Measurements from ENCODE around the gene CHD8. TPM values are rescaled to one million over a fixed set of nuclear protein-coding genes. Genes with fewer than 3 reads are reported as not detected.

CHD8 gene
- total RNA-seq, 1 experiment from 2014 or later, result 133 TPM

GRCh38 chr14:21501568-21501967 is 45.6 kb upstream of the CHD8 start:
- TF ChIP-seq, protein P1, sequence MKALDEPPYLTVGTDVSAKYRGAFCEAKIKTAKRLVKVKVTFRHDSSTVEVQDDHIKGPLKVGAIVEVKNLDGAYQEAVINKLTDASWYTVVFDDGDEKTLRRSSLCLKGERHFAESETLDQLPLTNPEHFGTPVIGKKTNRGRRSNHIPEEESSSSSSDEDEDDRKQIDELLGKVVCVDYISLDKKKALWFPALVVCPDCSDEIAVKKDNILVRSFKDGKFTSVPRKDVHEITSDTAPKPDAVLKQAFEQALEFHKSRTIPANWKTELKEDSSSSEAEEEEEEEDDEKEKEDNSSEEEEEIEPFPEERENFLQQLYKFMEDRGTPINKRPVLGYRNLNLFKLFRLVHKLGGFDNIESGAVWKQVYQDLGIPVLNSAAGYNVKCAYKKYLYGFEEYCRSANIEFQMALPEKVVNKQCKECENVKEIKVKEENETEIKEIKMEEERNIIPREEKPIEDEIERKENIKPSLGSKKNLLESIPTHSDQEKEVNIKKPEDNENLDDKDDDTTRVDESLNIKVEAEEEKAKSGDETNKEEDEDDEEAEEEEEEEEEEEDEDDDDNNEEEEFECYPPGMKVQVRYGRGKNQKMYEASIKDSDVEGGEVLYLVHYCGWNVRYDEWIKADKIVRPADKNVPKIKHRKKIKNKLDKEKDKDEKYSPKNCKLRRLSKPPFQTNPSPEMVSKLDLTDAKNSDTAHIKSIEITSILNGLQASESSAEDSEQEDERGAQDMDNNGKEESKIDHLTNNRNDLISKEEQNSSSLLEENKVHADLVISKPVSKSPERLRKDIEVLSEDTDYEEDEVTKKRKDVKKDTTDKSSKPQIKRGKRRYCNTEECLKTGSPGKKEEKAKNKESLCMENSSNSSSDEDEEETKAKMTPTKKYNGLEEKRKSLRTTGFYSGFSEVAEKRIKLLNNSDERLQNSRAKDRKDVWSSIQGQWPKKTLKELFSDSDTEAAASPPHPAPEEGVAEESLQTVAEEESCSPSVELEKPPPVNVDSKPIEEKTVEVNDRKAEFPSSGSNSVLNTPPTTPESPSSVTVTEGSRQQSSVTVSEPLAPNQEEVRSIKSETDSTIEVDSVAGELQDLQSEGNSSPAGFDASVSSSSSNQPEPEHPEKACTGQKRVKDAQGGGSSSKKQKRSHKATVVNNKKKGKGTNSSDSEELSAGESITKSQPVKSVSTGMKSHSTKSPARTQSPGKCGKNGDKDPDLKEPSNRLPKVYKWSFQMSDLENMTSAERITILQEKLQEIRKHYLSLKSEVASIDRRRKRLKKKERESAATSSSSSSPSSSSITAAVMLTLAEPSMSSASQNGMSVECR (CRISPR knock-in tag; IDR thresholded peaks at IDR 0.05; ENCODE audit: borderline replicate concordance), result no peak
- TF ChIP-seq ERG (CRISPR knock-in tag; IDR thresholded peaks at IDR 0.05), result no peak
- ATAC-seq (no peak), DNase-seq (ENCODE audit: low spot score) (no peak)
- CTCF ChIA-PET, result interaction anchor here (1.1 to 2.7 kb wide), 3 partner anchors 10 to 56 kb away, joined by 4 to 10 read pairs (median 5); partner anchors contain the start of genes METTL3 and SALL2
- Mint-ChIP-seq H3K27ac (peak overlapping the region; percentile 24; the same call in 1 of the 2 replicates), H3K4me3 (no peak overlapping the region), H3K4me1 (peaks cover 31% of the 10 kb centered on the region), H3K9me3 (no peaks in the 10 kb centered on the region), H3K36me3 (peaks cover 66% of the 10 kb centered on the region), H3K27me3 (ENCODE audit: low read depth) (no peaks in the 10 kb centered on the region)
- POLR2A ChIA-PET, result interaction anchor here (1.1 kb wide), 2 partner anchors 10 to 25 kb away, joined by 3 read pairs; partner anchors contain the start of genes METTL3 and SALL2

GRCh38 chr14:21498540-21499526 is 42.9 kb upstream of the CHD8 start:
- H3K36me3 Mint-ChIP-seq, result peaks cover 86% of the 10 kb centered on the region
- POLR2A ChIA-PET, result interaction anchor here (1.0 to 2.5 kb wide), 5 partner anchors 12 to 60 kb away, joined by 3 to 13 read pairs (median 4); partner anchors contain the start of genes CHD8, METTL3 and SALL2

More at GRCh38 chr14:21498540-21499526, 42.9 kb upstream of the CHD8 start:
- CTCF ChIA-PET, result interaction anchor here (0.6 to 3.6 kb wide), 24 partner anchors 8 to 250 kb away, joined by 3 to 47 read pairs (median 4); partner anchors contain the start of genes METTL3, RAB2B, SALL2 and SUPT16H
- peak; percentile 65 for ATAC-seq
- no peak for DNase-seq (ENCODE audit: low spot score)
- peak overlapping the region; percentile 59 for H3K27ac Mint-ChIP-seq
- H3K27me3 Mint-ChIP-seq (ENCODE audit: low read depth), result no peaks in the 10 kb centered on the region
- no peak overlapping the region for H3K4me3 Mint-ChIP-seq
- TF ChIP-seq E2F5 (CRISPR knock-in tag; IDR thresholded peaks at IDR 0.05), result no peak
- no peak for TF ChIP-seq TCF7 (CRISPR knock-in tag; IDR thresholded peaks at IDR 0.05; ENCODE audit: low read depth)
- TF ChIP-seq, protein P2, sequence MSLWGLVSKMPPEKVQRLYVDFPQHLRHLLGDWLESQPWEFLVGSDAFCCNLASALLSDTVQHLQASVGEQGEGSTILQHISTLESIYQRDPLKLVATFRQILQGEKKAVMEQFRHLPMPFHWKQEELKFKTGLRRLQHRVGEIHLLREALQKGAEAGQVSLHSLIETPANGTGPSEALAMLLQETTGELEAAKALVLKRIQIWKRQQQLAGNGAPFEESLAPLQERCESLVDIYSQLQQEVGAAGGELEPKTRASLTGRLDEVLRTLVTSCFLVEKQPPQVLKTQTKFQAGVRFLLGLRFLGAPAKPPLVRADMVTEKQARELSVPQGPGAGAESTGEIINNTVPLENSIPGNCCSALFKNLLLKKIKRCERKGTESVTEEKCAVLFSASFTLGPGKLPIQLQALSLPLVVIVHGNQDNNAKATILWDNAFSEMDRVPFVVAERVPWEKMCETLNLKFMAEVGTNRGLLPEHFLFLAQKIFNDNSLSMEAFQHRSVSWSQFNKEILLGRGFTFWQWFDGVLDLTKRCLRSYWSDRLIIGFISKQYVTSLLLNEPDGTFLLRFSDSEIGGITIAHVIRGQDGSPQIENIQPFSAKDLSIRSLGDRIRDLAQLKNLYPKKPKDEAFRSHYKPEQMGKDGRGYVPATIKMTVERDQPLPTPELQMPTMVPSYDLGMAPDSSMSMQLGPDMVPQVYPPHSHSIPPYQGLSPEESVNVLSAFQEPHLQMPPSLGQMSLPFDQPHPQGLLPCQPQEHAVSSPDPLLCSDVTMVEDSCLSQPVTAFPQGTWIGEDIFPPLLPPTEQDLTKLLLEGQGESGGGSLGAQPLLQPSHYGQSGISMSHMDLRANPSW (CRISPR knock-in tag; conservative IDR thresholded peaks at IDR 0.05; ENCODE audit: low read depth), result no peak
- no peak for TF ChIP-seq FOXP1 (CRISPR knock-in tag; IDR thresholded peaks at IDR 0.05; ENCODE audit: borderline replicate concordance)
- no peak for TF ChIP-seq RELA (CRISPR knock-in tag; IDR thresholded peaks at IDR 0.05; ENCODE audit: borderline replicate concordance)
- no peak for TF ChIP-seq ZNF121 (CRISPR knock-in tag; IDR thresholded peaks at IDR 0.05)
- TF ChIP-seq ZNF317 (CRISPR knock-in tag; IDR thresholded peaks at IDR 0.05; ENCODE audit: borderline replicate concordance, low read depth), result no peak
- TF ChIP-seq ELF4 (CRISPR knock-in tag; IDR thresholded peaks at IDR 0.05; ENCODE audit: low read depth), result no peak
- TF ChIP-seq ZNF416 (CRISPR knock-in tag; IDR thresholded peaks at IDR 0.05), result no peak
- no peak for TF ChIP-seq ZMAT4 (CRISPR knock-in tag; IDR thresholded peaks at IDR 0.05)
- TF ChIP-seq FOXJ3 (CRISPR knock-in tag; IDR thresholded peaks at IDR 0.05; ENCODE audit: borderline replicate concordance), result no peak
- no peak for TF ChIP-seq MXD4 (CRISPR knock-in tag; IDR thresholded peaks at IDR 0.05; ENCODE audit: borderline replicate concordance)
- TF ChIP-seq, protein P3, sequence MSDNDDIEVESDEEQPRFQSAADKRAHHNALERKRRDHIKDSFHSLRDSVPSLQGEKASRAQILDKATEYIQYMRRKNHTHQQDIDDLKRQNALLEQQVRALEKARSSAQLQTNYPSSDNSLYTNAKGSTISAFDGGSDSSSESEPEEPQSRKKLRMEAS (CRISPR knock-in tag; IDR thresholded peaks at IDR 0.05), result no peak
- no peak for TF ChIP-seq NR3C1 (CRISPR knock-in tag; conservative IDR thresholded peaks at IDR 0.05; ENCODE audit: low read depth)
- no peak for TF ChIP-seq NFE2L1 (CRISPR knock-in tag; IDR thresholded peaks at IDR 0.05)
- H3K4me1 Mint-ChIP-seq, result peaks cover 29% of the 10 kb centered on the region
- H3K9me3 Mint-ChIP-seq, result no peaks in the 10 kb centered on the region
